OCI-LY1 (cell line): Measurements from ENCODE around the gene PSAP.

ENCODE experiments used
- H2AFZ ChIP-seq: fragments of 200-600 bp; sonication (generic), shearing (Covaris generic); 2 replicates; pipeline ENCODE4 v1.6.0; 2014; ENCODE audit warnings: antibody characterized with exemption, mild to moderate bottlenecking, low read length
- H3F3A ChIP-seq: fragments of 200-600 bp; sonication (generic), shearing (Covaris generic); 2 replicates; pipeline ENCODE4 v1.6.0; 2014; ENCODE audit warnings: mild to moderate bottlenecking, antibody characterized with exemption, low read length, moderate library complexity; ENCODE audit not compliant: insufficient read depth
- H3K27ac ChIP-seq: fragments of 200-600 bp; sonication (generic); 2 replicates; pipeline ENCODE4 v1.5.1; 2014; ENCODE audit warnings: low read length, mixed run types, mild to moderate bottlenecking, low read depth; ENCODE audit not compliant: poor library complexity, severe bottlenecking
- H3K27me3 ChIP-seq: fragments of 200-600 bp; sonication (generic); 2 replicates; pipeline ENCODE4 v1.6.0; 2014; ENCODE audit warnings: antibody characterized with exemption, mild to moderate bottlenecking, low read length, moderate library complexity; ENCODE audit not compliant: insufficient read depth
- H3K36me3 ChIP-seq: fragments of 200-600 bp; sonication (generic); 2 replicates; pipeline ENCODE4 v1.6.1; 2014; ENCODE audit warnings: mild to moderate bottlenecking, antibody characterized with exemption, low read length, moderate library complexity, mixed read lengths; ENCODE audit not compliant: insufficient read depth
- H3K4me1 ChIP-seq: fragments of 200-600 bp; sonication (generic); 2 replicates; pipeline ENCODE4 v1.5.1; 2014; ENCODE audit warnings: mild to moderate bottlenecking, low read length, moderate library complexity; ENCODE audit not compliant: insufficient read depth, severe bottlenecking
- H3K4me2 ChIP-seq: fragments of 200-600 bp; sonication (generic), shearing (Covaris generic); 2 replicates; pipeline ENCODE4 v1.6.1; 2014; ENCODE audit warnings: low read length
- H3K4me3 ChIP-seq: fragments of 200-600 bp; sonication (generic); 2 replicates; pipeline ENCODE4 v1.5.1; 2014; ENCODE audit warnings: low read length, low read depth, mild to moderate bottlenecking, mixed read lengths; ENCODE audit not compliant: poor library complexity, severe bottlenecking
- H3K79me2 ChIP-seq: fragments of 200-600 bp; shearing (Covaris generic); 2 replicates; pipeline ENCODE4 v1.6.1; 2016; ENCODE audit warnings: mixed run types, low read length, mixed read lengths; ENCODE audit not compliant: insufficient read depth
- H3K9ac ChIP-seq: fragments of 200-600 bp; sonication (generic), shearing (Covaris generic); 2 replicates; pipeline ENCODE4 v1.6.1; 2014; ENCODE audit warnings: mild to moderate bottlenecking, low read length, mixed read lengths
- H3K9me2 ChIP-seq: fragments of 200-600 bp; sonication (generic), shearing (Covaris generic); 2 replicates; pipeline ENCODE4 v1.6.1; 2014; ENCODE audit warnings: low read depth, mild to moderate bottlenecking, low read length, mixed read lengths
- H3K9me3 ChIP-seq: fragments of 200-600 bp; shearing (Covaris generic); 2 replicates; pipeline ENCODE4 v1.6.1; 2014; ENCODE audit warnings: low read length, mixed read lengths
- H4K20me1 ChIP-seq: fragments of 200-600 bp; sonication (generic), shearing (Covaris generic); 2 replicates; pipeline ENCODE4 v1.6.0; 2016; ENCODE audit warnings: mild to moderate bottlenecking, low read length; ENCODE audit not compliant: insufficient read depth
- CTCF ChIP-seq: fragments of 200-600 bp; sonication (generic), shearing (Covaris generic); IDR thresholded peaks from 2 replicates; pipeline ENCODE4 v1.5.1; 2017; ENCODE audit warnings: mild to moderate bottlenecking, antibody characterized with exemption, low read length, moderate library complexity, mixed read lengths
- EZH2 ChIP-seq: fragments of 200-600 bp; sonication (generic), shearing (Covaris generic); IDR thresholded peaks from 2 replicates; pipeline ENCODE4 v1.8.0; 2017; ENCODE audit warnings: borderline replicate concordance, mixed run types, mild to moderate bottlenecking, antibody characterized with exemption, low read length, moderate library complexity, mixed read lengths

Gene PSAP

GRCh38 chr10:71814922-71815411 is 36.1 kb downstream of the PSAP start:
- Histone ChIP-seq H4K20me1 (no peaks in the 10 kb centered on the region), H3K9me3 (no peaks in the 10 kb centered on the region), H3K27ac (no peak overlapping the region), H3K4me2 (no peak overlapping the region), H3K36me3 (peaks cover 52% of the 10 kb centered on the region), H3K4me1 (no peaks in the 10 kb centered on the region), H3K27me3 (no peaks in the 10 kb centered on the region), H3K9ac (no peak overlapping the region), H3K4me3 (no peak overlapping the region), H3F3A (no peaks in the 10 kb centered on the region), H3K79me2 (no peaks in the 10 kb centered on the region), H3K9me2 (no peaks in the 10 kb centered on the region), H2AFZ (no peak overlapping the region)
- no peak for TF ChIP-seq CTCF
- no peak for TF ChIP-seq EZH2

- no peak overlapping the region for H3K27ac ChIP-seq
- no peaks in the 10 kb centered on the region for H4K20me1 ChIP-seq
- H3K9me3 ChIP-seq = no peaks in the 10 kb centered on the region
- no peaks in the 10 kb centered on the region for H3K9me2 ChIP-seq
- peaks cover 1% of the 10 kb centered on the region; the same call in 1 of the 2 replicates for H3K27me3 ChIP-seq
- H2AFZ ChIP-seq = no peak overlapping the region
- TF ChIP-seq EZH2 (no peak), CTCF (no peak)
- no peaks in the 10 kb centered on the region for H3K79me2 ChIP-seq
- H3K4me3 ChIP-seq = no peak overlapping the region
- peaks cover 33% of the 10 kb centered on the region for H3K36me3 ChIP-seq
- H3K4me1 ChIP-seq = no peaks in the 10 kb centered on the region
- no peaks in the 10 kb centered on the region for H3F3A ChIP-seq
- H3K9ac ChIP-seq = no peak overlapping the region
- H3K4me2 ChIP-seq = no peak overlapping the region
Observed at GRCh38 chr10:71812913-71813590, 38.0 kb downstream of the PSAP start.

- Histone ChIP-seq H3K4me2 (no peak overlapping the region), H3K27ac (no peak overlapping the region), H3K9me3 (no peaks in the 10 kb centered on the region), H3K9ac (no peak overlapping the region), H3K9me2 (no peaks in the 10 kb centered on the region), H3K27me3 (peaks cover 6% of the 10 kb centered on the region; the same call in 1 of the 2 replicates), H3K4me3 (no peak overlapping the region), H3K79me2 (no peaks in the 10 kb centered on the region), H2AFZ (no peak overlapping the region), H3F3A (no peaks in the 10 kb centered on the region), H4K20me1 (no peaks in the 10 kb centered on the region), H3K4me1 (no peaks in the 10 kb centered on the region), H3K36me3 (peaks cover 26% of the 10 kb centered on the region)
- TF ChIP-seq EZH2 (no peak), CTCF (peak; percentile 97)
Observed at GRCh38 chr10:71812016-71812912, 38.8 kb downstream of the PSAP start.
